GM18517 (cell line): ENCODE results near the gene SNRPN.
"Not testable (repeated sequence)": the region's sequence is repeated elsewhere in the genome, so short reads cannot be mapped to it uniquely, and the experiment has no call there.

Source experiments
- ATAC-seq: cut with Tn5 transposase; IDR thresholded peaks from one replicate; pipeline ENCODE4 v1.9.1; 2021; ENCODE audit warnings: mild to moderate bottlenecking, moderate library complexity; ENCODE audit not compliant: unreplicated experiment

The SNRPN gene

DNA sequence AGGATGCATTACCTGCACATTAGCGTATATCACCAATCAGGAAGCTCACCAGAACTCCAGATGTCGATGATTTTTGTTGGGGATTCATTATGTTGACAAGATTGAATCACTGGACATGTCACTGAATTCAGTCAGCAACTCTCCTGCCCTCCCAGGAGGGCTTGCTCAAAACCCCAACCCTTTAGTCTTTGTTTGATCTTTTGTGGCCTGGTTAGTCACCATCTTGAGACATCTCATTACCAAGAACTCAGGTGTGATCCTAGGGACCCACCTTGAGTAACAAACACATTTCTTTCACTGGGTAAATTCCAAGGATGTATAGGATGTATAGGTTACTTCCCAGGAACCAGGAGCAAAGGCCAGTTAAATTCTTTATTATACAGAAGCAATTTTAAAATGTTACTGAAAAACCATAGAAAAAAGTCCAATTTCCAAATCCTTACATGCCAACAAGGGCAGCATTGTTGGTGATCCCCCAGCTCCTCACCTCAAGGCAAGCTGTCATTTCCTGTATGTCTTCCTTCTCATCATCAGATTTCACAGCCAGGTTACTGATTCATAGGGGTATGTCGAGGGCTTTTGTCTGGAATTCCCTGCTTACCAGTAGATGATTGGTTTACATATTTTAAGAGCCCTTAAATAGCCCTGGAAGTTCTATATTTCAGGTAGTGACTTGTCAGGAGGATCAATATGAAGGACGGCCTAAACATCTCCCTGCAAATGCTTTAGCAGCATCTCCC lies 11.7 kb downstream of the SNRPN start:
- no peak for ATAC-seq

DNA sequence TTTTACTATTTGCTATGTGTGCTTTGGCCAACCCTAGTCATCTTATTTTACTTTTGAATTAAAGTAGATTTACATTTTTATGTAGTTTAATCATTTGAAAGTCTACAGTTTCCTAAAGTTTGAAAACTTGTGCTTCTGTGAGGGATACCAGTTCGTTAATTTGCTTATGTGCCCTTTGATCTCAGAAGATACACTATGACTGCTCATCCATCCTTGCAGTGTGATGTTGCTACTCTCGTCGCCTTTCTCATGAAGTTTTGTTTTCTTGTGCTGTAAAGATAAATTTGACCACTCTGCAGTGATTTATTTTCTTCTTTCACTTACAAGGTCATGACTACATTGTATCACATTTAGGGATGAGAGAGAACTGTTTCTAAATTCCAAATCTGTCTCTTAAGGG lies 16.3 kb downstream of the SNRPN start:
- ATAC-seq: no peak

DNA sequence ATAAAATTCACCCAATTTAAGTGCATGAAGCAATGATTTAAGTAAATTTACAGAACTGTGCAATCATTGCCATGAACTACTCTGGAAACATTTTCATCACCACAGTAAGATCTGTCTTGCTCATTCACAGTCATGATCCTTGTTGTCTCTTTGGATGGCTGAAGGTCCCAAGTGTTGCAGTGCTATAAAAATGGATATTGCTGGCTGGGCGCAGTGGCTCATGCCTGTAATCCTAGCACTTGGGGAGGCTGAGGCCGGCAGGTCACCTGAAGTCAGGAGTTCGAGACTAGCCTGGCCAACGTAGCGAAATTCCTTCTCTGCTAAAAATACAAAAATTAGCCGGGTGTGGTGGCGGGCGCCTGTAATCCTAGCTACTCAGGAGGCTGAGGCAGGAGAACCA lies 17.0 kb downstream of the SNRPN start:
- no peak for ATAC-seq

GRCh38 chr15:24972707-24973106 lies 17.9 kb downstream of the SNRPN start:
- not testable (repeated sequence) for ATAC-seq

GRCh38 chr15:24976932-24977331 lies 22.1 kb downstream of the SNRPN start:
- ATAC-seq: no peak

DNA sequence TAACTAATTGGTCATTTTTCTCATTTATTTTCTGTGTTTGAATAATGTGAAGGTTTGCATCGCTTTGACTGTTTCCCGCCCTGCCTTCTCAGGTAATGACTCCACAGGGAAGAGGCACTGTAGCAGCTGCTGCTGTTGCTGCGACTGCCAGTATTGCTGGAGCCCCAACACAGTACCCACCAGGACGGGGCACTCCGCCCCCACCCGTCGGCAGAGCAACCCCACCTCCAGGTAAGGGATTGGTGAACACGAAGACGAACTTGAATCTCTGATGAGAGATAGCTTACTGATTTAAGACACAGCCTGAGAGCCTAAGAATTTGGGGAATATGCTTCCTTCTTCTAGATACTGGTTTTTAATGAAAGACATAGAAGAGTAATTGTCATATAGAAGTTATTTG lies 22.9 kb downstream of the SNRPN start:
- ATAC-seq: no peak

DNA sequence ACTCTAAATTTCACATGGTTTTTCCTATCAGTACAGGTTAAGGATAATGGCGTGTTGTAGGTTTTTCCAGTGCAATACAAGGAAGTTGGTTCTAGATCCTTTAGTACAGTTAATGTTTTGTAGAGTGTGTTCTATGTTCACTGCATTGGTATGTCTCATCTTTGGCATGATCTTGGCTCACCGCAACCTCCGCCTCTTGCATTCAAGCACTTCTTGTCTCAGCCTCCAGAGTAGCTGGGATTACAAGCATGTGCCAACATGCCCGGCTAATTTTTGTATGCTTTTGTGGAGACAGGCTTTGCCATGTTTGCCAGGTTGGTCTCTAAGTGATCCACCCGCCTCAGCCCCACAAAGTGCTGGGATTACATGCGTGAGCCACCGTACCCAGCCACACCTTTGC lies 30.4 kb downstream of the SNRPN start:
- ATAC-seq: no peak

GRCh38 chr15:24986653-24987052 lies 31.9 kb downstream of the SNRPN start:
- ATAC-seq: no peak

DNA sequence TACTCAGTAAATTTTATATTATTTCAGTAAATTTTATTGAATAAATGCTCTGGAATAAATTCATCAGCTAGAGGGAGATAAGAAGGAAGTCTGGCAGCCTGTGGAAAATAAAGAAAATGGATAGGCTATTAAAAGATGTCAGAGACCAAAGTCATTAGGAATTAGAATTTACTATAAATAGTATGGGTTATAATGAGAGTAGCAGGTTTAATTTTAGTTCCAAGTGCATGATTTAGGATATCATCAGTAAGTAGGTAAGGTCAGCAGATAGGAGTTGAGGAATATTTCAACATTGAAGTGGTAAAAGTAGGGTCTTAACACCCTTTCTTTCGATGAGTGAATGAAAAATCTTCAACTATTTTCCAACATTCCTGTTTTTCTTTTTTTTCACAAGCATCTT lies 64.6 kb downstream of the SNRPN start:
- ATAC-seq: no peak

DNA sequence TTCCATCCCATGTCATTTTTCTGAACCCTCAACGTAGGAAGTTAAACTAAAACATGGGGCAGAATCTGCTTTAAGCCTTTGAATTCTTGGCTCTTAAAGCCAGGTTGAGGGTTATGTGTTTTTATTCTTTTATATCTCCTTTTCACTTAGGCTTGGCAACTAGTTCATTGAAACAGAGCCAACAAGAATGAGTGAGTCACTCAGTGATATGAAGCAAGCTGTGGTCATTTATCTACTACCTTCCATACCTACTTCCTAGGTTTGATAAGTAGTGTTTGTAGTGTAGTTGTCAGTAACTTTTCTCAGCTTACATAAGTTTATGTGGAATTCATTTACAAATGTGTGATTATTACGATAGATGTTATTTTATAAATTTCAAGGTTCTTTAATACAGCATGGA lies 67.4 kb downstream of the SNRPN start:
- ATAC-seq: no peak
